Duodenal mucosa (tissue), 2 donors: ENCODE data around the gene HMGN2.
"Not testable (repeated sequence)": the region's sequence is repeated elsewhere in the genome, so short reads cannot be mapped to it uniquely, and the experiment has no call there.

Source experiments
- H3K27ac ChIP-seq: one replicate; pipeline ENCODE4 v1.7.0; 2013; ENCODE audit warnings: low read depth, low read length
- H3K27me3 ChIP-seq, 2 donors: one replicate each; pipeline ENCODE4 v1.7.0; 2013; ENCODE audit warnings: low read length in 2 of 2, control low read depth in 1 of 2; ENCODE audit not compliant: insufficient read depth in 2 of 2, control insufficient read depth in 1 of 2
- H3K36me3 ChIP-seq, 2 donors: one replicate each; pipeline ENCODE4 v1.7.0; 2013; ENCODE audit warnings: low read length in 2 of 2, control low read depth in 1 of 2; ENCODE audit not compliant: insufficient read depth in 2 of 2, control insufficient read depth in 1 of 2
- H3K4me1 ChIP-seq, 2 donors: one replicate each; pipeline ENCODE4 v1.7.0; 2013; ENCODE audit warnings: low read length in 2 of 2, control low read depth in 1 of 2; ENCODE audit not compliant: insufficient read depth in 2 of 2, control insufficient read depth in 1 of 2
- H3K4me3 ChIP-seq, 2 donors: one replicate each; pipeline ENCODE4 v1.7.0; 2013; ENCODE audit warnings: low read length in 2 of 2, low read depth in 1 of 2
- H3K9ac ChIP-seq, 2 donors: one replicate each; pipeline ENCODE4 v1.7.0; 2013; ENCODE audit warnings: low read length in 2 of 2, low read depth in 1 of 2
- H3K9me3 ChIP-seq, 2 donors: one replicate each; pipeline ENCODE4 v1.7.0; 2013; ENCODE audit warnings: low read length in 2 of 2, control low read depth in 1 of 2; ENCODE audit not compliant: control insufficient read depth in 1 of 2

HMGN2 gene

DNA sequence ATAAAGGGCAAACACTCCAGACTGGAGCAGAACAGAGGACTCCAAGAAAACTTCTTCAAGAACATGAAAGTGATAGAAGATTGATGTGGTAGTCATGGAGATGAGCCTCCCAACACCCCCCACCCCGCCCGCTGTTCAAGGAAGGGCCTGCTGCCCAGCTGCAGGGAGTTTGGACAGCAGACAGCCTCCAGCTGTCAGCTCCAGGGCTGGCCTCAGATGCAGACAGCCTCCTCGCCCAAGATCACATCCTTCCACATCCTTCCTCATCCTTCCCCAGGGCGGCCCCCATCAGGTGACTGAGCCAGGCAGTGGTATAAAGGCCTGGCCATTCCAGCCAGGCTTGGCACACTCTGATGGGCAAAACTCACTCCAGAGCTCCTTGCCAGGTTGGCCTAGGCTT lies 24.6 kb downstream of the HMGN2 start:
- Histone ChIP-seq H3K9me3 (no peaks in the 10 kb centered on the region), H3K27me3 (no peaks in the 10 kb centered on the region), H3K27ac (no peak overlapping the region), H3K4me1 (peaks cover 5 to 7% of the 10 kb centered on the region in 2 donors), H3K4me3 (no peak overlapping the region), H3K9ac (no peak overlapping the region), H3K36me3 (no peaks in the 10 kb centered on the region)

DNA sequence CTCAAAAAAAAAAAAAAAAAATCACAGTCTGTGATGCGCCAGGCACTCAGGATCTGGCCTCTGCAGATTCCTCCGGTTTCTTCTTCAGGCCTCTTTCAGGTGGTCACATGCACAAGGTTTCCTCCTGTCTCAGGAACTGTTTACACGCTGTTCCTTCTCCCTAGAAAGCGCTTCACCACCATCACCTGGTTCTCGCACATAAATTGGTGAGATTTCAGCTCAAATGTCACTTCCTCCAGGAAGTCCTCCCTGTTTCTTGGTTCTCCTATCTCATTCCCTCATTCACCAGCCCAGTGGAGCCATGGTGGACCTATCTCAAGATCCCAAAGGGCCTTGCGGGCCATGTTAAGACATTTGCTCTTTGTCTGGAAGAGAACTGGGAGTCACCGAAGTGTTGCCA lies 26.7 kb downstream of the HMGN2 start:
- no peaks in the 10 kb centered on the region for H3K36me3 ChIP-seq
- H3K27me3 ChIP-seq, result no peaks in the 10 kb centered on the region
- peaks cover 5 to 9% of the 10 kb centered on the region in 2 donors for H3K4me1 ChIP-seq
- peak overlapping the region in 1 of 2 donors; percentile 38 for H3K9ac ChIP-seq
- H3K27ac ChIP-seq, result no peak overlapping the region
- H3K4me3 ChIP-seq, result no peak overlapping the region
- H3K9me3 ChIP-seq, result no peaks in the 10 kb centered on the region

DNA sequence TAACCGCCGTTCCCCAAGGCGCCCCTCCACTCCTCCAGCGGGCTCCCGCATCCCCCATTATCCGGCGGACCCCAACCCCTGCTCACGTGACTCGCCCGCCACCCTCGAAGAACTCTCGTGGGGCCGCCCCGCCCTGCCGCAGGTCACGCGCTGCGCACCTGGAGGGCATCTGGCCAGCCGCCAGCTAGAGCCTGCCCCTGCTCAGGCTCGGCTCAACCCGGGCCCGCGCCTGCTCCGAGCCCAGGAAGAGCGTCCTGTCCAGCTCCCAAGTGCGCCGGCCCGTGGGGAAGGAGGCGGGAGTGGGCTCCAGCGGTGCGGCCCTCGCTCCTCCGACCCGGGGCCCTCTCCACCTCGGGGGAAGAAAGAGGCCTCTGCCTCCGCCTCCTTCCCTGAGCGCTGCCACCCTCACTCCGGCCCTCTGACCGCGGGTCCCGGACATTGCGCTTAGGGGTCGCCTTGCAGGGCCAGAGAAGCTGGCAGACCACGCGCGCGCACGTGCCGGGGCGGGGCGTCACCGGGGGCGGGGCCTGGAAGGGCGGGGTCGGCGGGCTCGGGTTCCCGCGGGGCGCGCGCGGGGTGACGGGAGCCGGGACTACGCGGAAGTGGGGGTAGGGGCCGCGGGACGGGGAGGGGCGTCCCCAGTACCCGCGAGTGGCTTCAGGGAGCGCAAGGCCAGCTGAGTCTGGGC lies 28.4 kb downstream of the HMGN2 start:
- no peaks in the 10 kb centered on the region for H3K9me3 ChIP-seq
- peak overlapping the region; percentile 95 for H3K27ac ChIP-seq

DNA sequence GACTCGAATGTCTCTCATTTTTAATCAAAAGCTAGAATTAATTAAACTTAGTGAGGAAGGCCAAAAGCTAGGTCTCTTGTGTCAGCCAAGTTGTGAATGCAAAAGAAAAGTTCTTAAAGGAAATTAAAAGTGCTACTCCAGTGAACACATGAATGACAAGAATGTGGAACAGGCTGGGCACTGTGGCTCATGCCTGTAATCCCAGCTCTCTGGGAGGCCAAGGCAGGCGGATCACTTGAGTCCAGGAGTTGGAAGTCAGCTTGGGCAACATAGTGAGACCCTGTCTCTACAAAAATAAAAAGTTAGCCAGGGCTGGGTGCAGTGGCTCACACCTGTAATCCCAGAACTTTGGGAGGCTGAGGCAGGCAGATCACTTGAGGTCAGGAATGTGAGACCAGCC lies 38.5 kb downstream of the HMGN2 start:
- not testable (repeated sequence) for H3K4me3 ChIP-seq, H3K9me3 ChIP-seq

More for the DNA sequence above, 28.4 kb downstream of the HMGN2 start:
- peaks cover 5 to 9% of the 10 kb centered on the region in 2 donors for H3K4me1 ChIP-seq
- peak overlapping the region; percentile 88 to 95 for H3K4me3 ChIP-seq
- no peaks in the 10 kb centered on the region for H3K36me3 ChIP-seq
- H3K27me3 ChIP-seq, result no peaks in the 10 kb centered on the region
- peak overlapping the region; percentile 90 to 96 for H3K9ac ChIP-seq

DNA sequence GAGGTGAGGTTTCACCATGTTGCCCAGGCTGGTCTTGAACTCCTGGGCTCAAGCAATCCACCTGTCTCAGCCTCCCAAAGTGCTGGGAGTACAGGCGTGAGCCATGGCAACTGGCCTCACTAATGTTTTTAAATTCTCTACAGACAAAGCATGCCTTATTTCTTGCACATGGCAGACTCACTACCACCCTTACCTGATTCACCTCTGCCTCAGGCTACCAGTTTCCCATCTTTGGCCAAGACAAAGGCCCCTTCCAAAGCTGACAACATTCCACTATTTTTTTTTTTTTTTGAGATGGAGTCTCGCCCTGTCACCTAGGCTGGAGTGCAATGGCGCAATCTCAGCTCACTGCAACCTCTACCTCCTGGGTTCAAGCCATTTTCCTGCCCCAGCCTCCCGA lies 43.6 kb downstream of the HMGN2 start:
- not testable (repeated sequence) for H3K9ac ChIP-seq, H3K27me3 ChIP-seq, H3K9me3 ChIP-seq, H3K4me3 ChIP-seq, H3K27ac ChIP-seq, H3K36me3 ChIP-seq, H3K4me1 ChIP-seq

More for the DNA sequence above, 38.5 kb downstream of the HMGN2 start:
- not testable (repeated sequence) for H3K9ac ChIP-seq, H3K4me1 ChIP-seq, H3K36me3 ChIP-seq, H3K27me3 ChIP-seq, H3K27ac ChIP-seq

DNA sequence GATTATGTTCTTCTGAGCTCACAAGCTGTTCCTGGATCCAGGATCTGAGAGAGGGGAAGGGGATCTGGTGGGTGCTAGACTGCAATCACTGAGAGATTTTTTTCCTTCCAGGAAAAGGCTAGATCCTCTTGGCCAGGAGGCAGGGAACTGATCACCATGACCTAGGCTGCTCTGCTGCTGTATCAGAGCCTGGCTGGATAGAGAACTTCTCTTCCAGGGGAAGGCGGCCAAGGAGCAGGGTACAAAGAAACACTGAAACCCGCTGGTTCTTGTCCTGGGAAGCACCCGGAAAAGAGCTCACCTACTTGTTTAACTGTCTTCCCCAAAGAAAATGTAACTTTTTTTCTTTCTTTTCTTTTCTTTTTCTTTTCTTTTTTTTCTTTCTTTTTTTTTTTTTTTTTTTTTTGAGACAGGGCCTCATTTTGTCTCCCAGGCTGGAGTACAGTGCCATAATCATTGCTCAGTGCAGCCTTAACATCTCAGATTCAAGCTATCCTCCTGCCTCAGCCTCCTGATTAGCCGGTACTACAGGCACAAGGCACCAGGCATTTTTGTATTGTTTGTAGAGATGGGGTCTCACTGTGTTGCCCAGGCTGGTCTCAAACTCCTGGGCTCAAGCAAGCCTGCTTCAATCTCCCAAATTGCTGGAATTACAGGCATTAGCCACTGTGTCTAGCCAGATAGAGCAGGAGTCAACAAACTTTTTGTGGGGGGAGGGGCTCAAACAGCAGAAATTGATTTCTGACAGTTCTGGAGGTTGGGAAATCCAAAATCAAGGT lies 44.9 kb downstream of the HMGN2 start:
- Histone ChIP-seq H3K9ac (no peak overlapping the region), H3K27me3 (no peaks in the 10 kb centered on the region), H3K4me1 (no peaks in the 10 kb centered on the region), H3K27ac (no peak overlapping the region), H3K36me3 (no peaks in the 10 kb centered on the region), H3K9me3 (no peaks in the 10 kb centered on the region), H3K4me3 (no peak overlapping the region)

GRCh38 chr1:26517766-26518049 lies 45.5 kb downstream of the HMGN2 start:
- Histone ChIP-seq H3K9ac (no peak overlapping the region), H3K27ac (no peak overlapping the region), H3K27me3 (no peaks in the 10 kb centered on the region), H3K9me3 (no peaks in the 10 kb centered on the region), H3K4me3 (no peak overlapping the region), H3K4me1 (no peaks in the 10 kb centered on the region), H3K36me3 (no peaks in the 10 kb centered on the region)

GRCh38 chr1:26518355-26518754 lies 46.1 kb downstream of the HMGN2 start:
- Histone ChIP-seq H3K9ac (no peak overlapping the region), H3K4me3 (no peak overlapping the region), H3K27ac (no peak overlapping the region), H3K36me3 (no peaks in the 10 kb centered on the region), H3K9me3 (no peaks in the 10 kb centered on the region), H3K4me1 (no peaks in the 10 kb centered on the region), H3K27me3 (no peaks in the 10 kb centered on the region)

DNA sequence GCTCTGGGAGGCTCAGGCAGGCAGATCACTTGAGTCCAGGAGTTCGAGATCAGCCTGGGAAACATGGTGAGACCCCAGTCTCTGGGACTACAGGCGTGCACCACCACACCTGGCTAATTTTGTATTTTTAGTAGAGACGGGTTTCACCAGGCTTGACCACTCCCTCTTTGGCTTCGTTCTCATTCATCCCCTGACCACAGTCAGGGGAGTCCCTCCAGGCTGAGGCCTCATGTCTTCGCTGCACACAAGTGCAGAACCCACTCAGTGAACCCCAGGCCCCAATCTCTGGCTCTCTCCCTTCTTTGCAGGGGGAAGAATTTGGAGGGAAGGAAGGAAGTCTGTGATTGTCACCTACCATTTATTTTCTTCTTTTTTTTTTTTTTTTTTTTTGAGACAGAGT lies 48.1 kb downstream of the HMGN2 start:
- H3K9ac ChIP-seq, result no peak overlapping the region
- no peak overlapping the region for H3K27ac ChIP-seq
- no peaks in the 10 kb centered on the region for H3K36me3 ChIP-seq
- no peaks in the 10 kb centered on the region for H3K9me3 ChIP-seq
- H3K4me3 ChIP-seq, result no peak overlapping the region
- H3K4me1 ChIP-seq, result no peaks in the 10 kb centered on the region
- peaks cover 0 to 8% of the 10 kb centered on the region in 2 donors for H3K27me3 ChIP-seq

DNA sequence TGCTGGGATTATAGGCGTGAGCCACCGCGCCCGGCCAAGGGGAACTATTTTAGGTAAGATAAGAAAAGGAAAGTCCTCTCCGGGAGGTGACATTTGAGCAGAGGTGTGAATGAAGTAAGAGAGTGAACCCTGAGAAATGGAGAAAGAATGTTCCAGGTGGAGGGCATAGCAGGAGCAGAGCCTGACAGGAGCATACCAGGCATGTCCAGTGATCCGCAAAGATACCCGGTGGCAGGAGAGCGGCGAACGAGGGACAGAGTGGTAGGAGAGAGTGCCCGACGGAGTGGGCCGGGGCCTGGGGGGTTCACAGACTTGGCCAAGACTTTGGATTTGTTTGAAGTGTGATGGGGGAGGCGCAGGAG lies 49.4 kb downstream of the HMGN2 start:
- Histone ChIP-seq H3K4me3 (no peak overlapping the region), H3K9ac (no peak overlapping the region), H3K4me1 (no peaks in the 10 kb centered on the region), H3K9me3 (no peaks in the 10 kb centered on the region), H3K27me3 (peaks cover 0 to 8% of the 10 kb centered on the region in 2 donors), H3K36me3 (no peaks in the 10 kb centered on the region), H3K27ac (no peak overlapping the region)
